Erythroblast (primary cell): ENCODE results near the gene PLPP3.

Experiments used
- GATA1 ChIP-seq: IDR thresholded peaks from 2 replicates; pipeline ENCODE4 v1.6.1; 2011; ENCODE audit warnings: low read depth, mild to moderate bottlenecking, control low read depth, low read length, moderate library complexity
- POLR2A ChIP-seq: IDR thresholded peaks from 2 replicates; pipeline ENCODE4 v1.6.1; 2011; ENCODE audit warnings: mild to moderate bottlenecking, low read length

GRCh38 chr1:56552349-56552748 is 27.0 kb downstream of the PLPP3 start:
- no peak for TF ChIP-seq POLR2A
- no peak for TF ChIP-seq GATA1
